ENCODE data around the gene FBXO38. TPM values are rescaled to one million over a fixed set of nuclear protein-coding genes. Genes with fewer than 3 reads are reported as not detected.

Gene FBXO38
- total RNA-seq, 1 donor from 2014 or later, result 94.8 TPM

GRCh38 chr5:148382961-148383360 is 797 bp upstream of the FBXO38 start:
- DNase-seq (ENCODE audit: low spot score), result no peak

- DNase-seq (ENCODE audit: low spot score), result no peak
These were observed 601 bp downstream of the FBXO38 start for GRCh38 chr5:148384380-148384737.

- DNase-seq (ENCODE audit: low spot score), result no peak
These were observed 1.3 kb downstream of the FBXO38 start for GRCh38 chr5:148385094-148385493.

- no peak for DNase-seq (ENCODE audit: low spot score)
These were observed 2.3 kb downstream of the FBXO38 start for GRCh38 chr5:148386041-148386440.

GRCh38 chr5:148387325-148387724 is 3.6 kb downstream of the FBXO38 start:
- no peak for DNase-seq (ENCODE audit: low spot score)

- no peak for DNase-seq (ENCODE audit: low spot score)
These were observed 4.9 kb downstream of the FBXO38 start for GRCh38 chr5:148388696-148389095.

- no peak for DNase-seq (ENCODE audit: low spot score)
These were observed 7.2 kb downstream of the FBXO38 start for GRCh38 chr5:148390914-148391313.

GRCh38 chr5:148391422-148391821 is 7.7 kb downstream of the FBXO38 start:
- no peak for DNase-seq (ENCODE audit: low spot score)

GRCh38 chr5:148393390-148393741 is 9.6 kb downstream of the FBXO38 start:
- DNase-seq (ENCODE audit: low spot score), result no peak

- no peak for DNase-seq (ENCODE audit: low spot score)
These were observed 10.8 kb downstream of the FBXO38 start for GRCh38 chr5:148394587-148395019.

- DNase-seq (ENCODE audit: low spot score), result no peak
These were observed 11.3 kb downstream of the FBXO38 start for GRCh38 chr5:148395031-148395430.

GRCh38 chr5:148397968-148398595 is 14.3 kb downstream of the FBXO38 start:
- no peak for DNase-seq (ENCODE audit: low spot score)

- no peak for DNase-seq (ENCODE audit: low spot score)
These were observed 15.0 kb downstream of the FBXO38 start for GRCh38 chr5:148398698-148399121.

GRCh38 chr5:148401604-148402003 is 17.8 kb downstream of the FBXO38 start:
- DNase-seq (ENCODE audit: low spot score), result no peak

GRCh38 chr5:148403344-148403743 is 19.6 kb downstream of the FBXO38 start:
- DNase-seq (ENCODE audit: low spot score), result no peak

GRCh38 chr5:148406406-148406805 is 22.6 kb downstream of the FBXO38 start:
- DNase-seq (ENCODE audit: low spot score), result no peak

GRCh38 chr5:148408092-148408491 is 24.3 kb downstream of the FBXO38 start:
- no peak for DNase-seq (ENCODE audit: low spot score)

- no peak for DNase-seq (ENCODE audit: low spot score)
These were observed 28.4 kb downstream of the FBXO38 start for GRCh38 chr5:148412124-148412523.

- no peak for DNase-seq (ENCODE audit: low spot score)
These were observed 31.1 kb downstream of the FBXO38 start for GRCh38 chr5:148414833-148415232.

- DNase-seq (ENCODE audit: low spot score), result no peak
These were observed 32.7 kb downstream of the FBXO38 start for GRCh38 chr5:148416416-148416815.

- no peak for DNase-seq (ENCODE audit: low spot score)
These were observed 33.2 kb downstream of the FBXO38 start for GRCh38 chr5:148416921-148417320.

- no peak for DNase-seq (ENCODE audit: low spot score)
These were observed 34.8 kb downstream of the FBXO38 start for GRCh38 chr5:148418511-148418910.

- no peak for DNase-seq (ENCODE audit: low spot score)
These were observed 37.9 kb downstream of the FBXO38 start for GRCh38 chr5:148421661-148422060.

GRCh38 chr5:148425808-148426207 is 42.0 kb downstream of the FBXO38 start:
- no peak for DNase-seq (ENCODE audit: low spot score)
